HEK293T (cell line): ENCODE results near the gene GRIK4.

Experiments
- ARNT ChIP-seq: fragments of 450-650 bp; IDR thresholded peaks from 2 replicates; pipeline ENCODE4 v1.6.1; 2017; ENCODE audit warnings: mild to moderate bottlenecking
- BHLHE40 ChIP-seq: fragments of 450-650 bp; IDR thresholded peaks from 2 replicates; pipeline ENCODE4 v1.6.1; 2016; ENCODE audit warnings: mild to moderate bottlenecking, moderate library complexity, borderline replicate concordance
- ELF4 ChIP-seq: fragments of 450-650 bp; IDR thresholded peaks from 2 replicates; pipeline ENCODE4 v1.6.1; 2017; ENCODE audit warnings: antibody characterized with exemption
- FOXK2 ChIP-seq: fragments of 450-650 bp; IDR thresholded peaks from 2 replicates; pipeline ENCODE4 v1.6.1; 2016; ENCODE audit warnings: mild to moderate bottlenecking
- FOXM1 ChIP-seq: fragments of 450-650 bp; IDR thresholded peaks from 2 replicates; pipeline ENCODE4 v1.6.1; 2017; ENCODE audit warnings: mild to moderate bottlenecking, borderline replicate concordance
- HDGF ChIP-seq: fragments of 450-650 bp; IDR thresholded peaks from 2 replicates; pipeline ENCODE4 v1.6.1; 2017; ENCODE audit warnings: antibody characterized with exemption, borderline replicate concordance
- L3MBTL2 ChIP-seq: fragments of 450-650 bp; conservative IDR thresholded peaks from 2 replicates; pipeline ENCODE4 v1.6.1; 2016; ENCODE audit warnings: mild to moderate bottlenecking
- NFRKB ChIP-seq: fragments of 450-650 bp; IDR thresholded peaks from 2 replicates; pipeline ENCODE4 v1.6.1; 2016; ENCODE audit warnings: mild to moderate bottlenecking, moderate library complexity
- SP1 ChIP-seq: fragments of 450-650 bp; IDR thresholded peaks from 2 replicates; pipeline ENCODE4 v1.6.1; 2017
- SUZ12 ChIP-seq: fragments of 450-650 bp; IDR thresholded peaks from 2 replicates; pipeline ENCODE4 v1.6.1; 2016; ENCODE audit warnings: mild to moderate bottlenecking
- TARDBP ChIP-seq: fragments of 450-650 bp; IDR thresholded peaks from 2 replicates; pipeline ENCODE4 v1.6.1; 2016

DNA sequence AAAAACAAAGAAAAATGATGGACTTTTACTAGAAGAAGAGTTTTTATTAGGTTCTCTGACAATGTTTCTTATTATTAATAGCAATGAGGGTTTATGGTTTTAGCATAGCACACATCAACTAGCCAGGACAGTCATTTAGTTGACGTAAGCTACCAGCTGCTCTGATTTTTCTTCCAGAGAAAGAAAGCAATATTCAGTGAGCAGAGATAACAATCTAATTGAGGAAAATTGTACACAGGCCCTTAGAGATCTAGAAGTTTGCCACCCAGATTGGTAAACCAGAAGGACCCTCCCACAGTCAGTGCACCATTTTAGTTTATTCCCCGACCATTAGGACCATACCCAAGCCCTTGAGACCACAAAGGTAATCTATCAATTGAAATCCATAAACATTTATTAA, 483.6 kb downstream of the GRIK4 start:
- TF ChIP-seq NFRKB (no peak), SUZ12 (no peak), SP1 (no peak), TARDBP (no peak), FOXM1 (no peak), ELF4 (no peak), BHLHE40 (no peak), L3MBTL2 (no peak), HDGF (no peak), FOXK2 (no peak), ARNT (no peak)
